ENCODE results near the gene PTPN14. TPM values are rescaled to one million over a fixed set of nuclear protein-coding genes. Genes with fewer than 3 reads are reported as not detected.
"Not testable (repeated sequence)": the region's sequence is repeated elsewhere in the genome, so short reads cannot be mapped to it uniquely, and the experiment has no call there.

The PTPN14 gene
- total and polyA plus RNA-seq, 2 of the 8 experiments (the other 6 are each of a cell fraction or from before 2014, with no cell fraction given), result 14.4 to 93.6 TPM

GRCh38 chr1:214509622-214510021 is 41.8 kb downstream of the PTPN14 start:
- H3K23me2 ChIP-seq (ENCODE audit: low read depth, low read length); H3K56ac ChIP-seq (replicated peaks; ENCODE audit: insufficient read length, low read depth, low read length); H3K18ac ChIP-seq (ENCODE audit: extremely low read depth, low read length); DNase-seq (ENCODE audit: low read depth in 1 of 2, low spot score in 2 of 2); H4K91ac ChIP-seq (replicated peaks; ENCODE audit: insufficient read length, low read length); H4K8ac ChIP-seq (ENCODE audit: extremely low read depth, insufficient read depth, low read length); H2BK120ac ChIP-seq (replicated peaks; ENCODE audit: low read depth, low read length); H2BK5ac ChIP-seq (ENCODE audit: low read depth, low read length); H2AFZ ChIP-seq (ENCODE audit: low read length); H2BK20ac ChIP-seq (ENCODE audit: low read length); H3K23ac ChIP-seq (ENCODE audit: insufficient read length); H3K14ac ChIP-seq (ENCODE audit: insufficient read length); H2BK15ac ChIP-seq (ENCODE audit: low read length); H3K79me1 ChIP-seq (ENCODE audit: low read depth, low read length); H3K4me3 ChIP-seq (ENCODE audit: extremely low read depth in 1 of 4, insufficient read depth in 2 of 4, low read depth in 3 of 4, low read length in 4 of 4); H3K9ac ChIP-seq (replicated peaks in 1 of 4; ENCODE audit: extremely low read depth in 1 of 4, low read depth in 3 of 4, low read length in 3 of 4); H2BK12ac ChIP-seq (ENCODE audit: low read depth, low read length); H3K4me2 ChIP-seq (ENCODE audit: insufficient read depth in 1 of 2, low read depth in 2 of 2, low read length in 2 of 2); FAIRE-seq; H2AK5ac ChIP-seq (ENCODE audit: low read depth, low read length); H3K27ac ChIP-seq (ENCODE audit: low read depth, low read length); H4K5ac ChIP-seq (ENCODE audit: insufficient read length, low read depth, low read length); H3K4ac ChIP-seq (replicated peaks; ENCODE audit: insufficient read length, low read depth, low read length); H3K27me3 ChIP-seq (replicated peaks in 1 of 4; ENCODE audit: control insufficient read depth in 3 of 4, extremely low read depth in 1 of 4, insufficient read depth in 3 of 4, low read length in 3 of 4); H3K36me3 ChIP-seq (ENCODE audit: control insufficient read depth in 2 of 4, insufficient read depth in 4 of 4, low read length in 3 of 4): not testable (repeated sequence)
- 92% methylated on average over 2 of the region's 3 CpGs; no CpG with 5 or more reads in 1 of the 2 experiments for WGBS, 2 experiments (ENCODE audit: extremely low coverage in 1 of 2, insufficient coverage in 1 of 2, insufficient read length in 1 of 2, insufficient replicate concordance in 2 of 2, low coverage in 1 of 2, low lambda C conversion rate in 2 of 2, missing lambda C conversion rate in 1 of 2)
- peaks cover 9 to 11% of the 10 kb centered on the region in 2 experiments for H4K20me1 ChIP-seq (replicated peaks in 1 of 2; ENCODE audit: control insufficient read depth in 1 of 2, insufficient read depth in 2 of 2, low read length in 2 of 2)
- ChIA-PET CTCF (ENCODE audit: partially characterized antibody) (interaction anchor here (0.9 to 1.5 kb wide), 3 partner anchors 8 to 82 kb away, joined by 3 to 4 read pairs (median 3); no protein-coding TSS in a partner anchor), POLR2A (ENCODE audit: partially characterized antibody) (interaction anchor here (1.2 kb wide), 1 partner anchor 42 kb away, joined by 3 read pairs; the partner anchor contains the start of gene PTPN14)
- H3K4me1 ChIP-seq (replicated peaks in 1 of 4; ENCODE audit: control insufficient read depth in 3 of 4, insufficient read depth in 4 of 4, low read length in 3 of 4), result peaks cover 3 to 20% (median 12%) of the 10 kb centered on the region in 4 experiments; a peak in 6 of 7 replicates
- H3K9me3 ChIP-seq (ENCODE audit: insufficient read depth in 2 of 2, low read depth in 1 of 2, low read length in 1 of 2), result peaks cover 12 to 14% of the 10 kb centered on the region in 2 experiments
- peaks cover 9 to 79% of the 10 kb centered on the region in 2 experiments; a peak in 3 of 4 replicates for H3K79me2 ChIP-seq (ENCODE audit: control insufficient read depth in 1 of 2, insufficient read depth in 2 of 2, low read length in 2 of 2)
